Testis (tissue), 2 donors: ENCODE data around the gene SNAI3.

Experiments used
- CTCF ChIP-seq, 3 experiments: fragments of 450-650 bp in 2 of 3; fragments of 200-600 bp in 1 of 3; sonication (generic) in 1 of 3; IDR thresholded peaks; one replicate each; pipeline ENCODE4 v1.5.1; 2016 to 2019; ENCODE audit warnings: antibody characterized with exemption in 3 of 3, mild to moderate bottlenecking in 2 of 3, moderate library complexity in 1 of 3
- POLR2A ChIP-seq: fragments of 450-650 bp; IDR thresholded peaks from one replicate; pipeline ENCODE4 v1.6.1; 2017; ENCODE audit warnings: antibody characterized with exemption, mild to moderate bottlenecking, moderate library complexity

- TF ChIP-seq CTCF (IDR thresholded peaks at IDR 0.05) = no peak
- no peak for TF ChIP-seq POLR2A
Measured at GRCh38 chr16:88628512-88628974, 57.8 kb downstream of the SNAI3 start.
